ENCODE measurements around the gene CRISP3. TPM values are rescaled to one million over a fixed set of nuclear protein-coding genes. Genes with fewer than 3 reads are reported as not detected.
A peak's percentile ranks its signal among the peaks of the same experiment; 100 is the strongest.
"Not testable (repeated sequence)": the region's sequence is repeated elsewhere in the genome, so short reads cannot be mapped to it uniquely, and the experiment has no call there.

Gene CRISP3
- total and polyA plus RNA-seq, 9 of the 15 experiments (the other 6 are each of a cell fraction or from before 2014, with no cell fraction given), result 0.21 to 2.0 (median 0.58) TPM

- H3K9me3 ChIP-seq (replicated peaks; ENCODE audit: control insufficient read depth, insufficient read depth, low read depth, low read length); H3K9ac ChIP-seq (ENCODE audit: insufficient read depth in 1 of 2, low read depth in 2 of 2, low read length in 2 of 2); H2AFZ ChIP-seq (ENCODE audit: low read depth, low read length); H3K9me1 ChIP-seq (ENCODE audit: control insufficient read depth, insufficient read depth, low read length); DNase-seq (ENCODE audit: extremely low read depth in 1 of 4, low spot score in 3 of 4); H3K4me1 ChIP-seq (replicated peaks in 1 of 2; ENCODE audit: control insufficient read depth in 2 of 2, insufficient read depth in 2 of 2, low read length in 2 of 2); H3K4me3 ChIP-seq; FAIRE-seq; POLR2A ChIA-PET; H3K27ac ChIP-seq (ENCODE audit: extremely low read depth, low read depth, low read length); BruUV-seq (replicated peaks); H3K79me2 ChIP-seq (ENCODE audit: control insufficient read depth, insufficient read depth, low read length); ATAC-seq; H4K20me1 ChIP-seq (replicated peaks; ENCODE audit: control insufficient read depth, insufficient read depth, low read length); in situ Hi-C loops (cut with MboI); H3K4me2 ChIP-seq (ENCODE audit: insufficient read depth, low read length); H3K36me3 ChIP-seq (ENCODE audit: control insufficient read depth, insufficient read depth, low read length); CTCF ChIA-PET (ENCODE audit: low intra/inter-chr PET ratio); intact Hi-C loops (cut with micrococcal nuclease); H3K27me3 ChIP-seq (ENCODE audit: control insufficient read depth in 2 of 2, insufficient read depth in 2 of 2, low read length in 2 of 2); TF ChIP-seq CEBPG (CRISPR knock-in tag; IDR thresholded peaks at IDR 0.05); ATF3 (CRISPR knock-in tag; conservative IDR thresholded peaks at IDR 0.05): not testable (repeated sequence)
- WGBS (ENCODE audit: insufficient coverage, low coverage, missing lambda C conversion rate), result 56% methylated on average over 4 of the region's 4 CpGs
- TF ChIP-seq CEBPG (tag; conservative IDR thresholded peaks at IDR 0.05 in 1 of 2, IDR thresholded peaks at IDR 0.05 in 1 of 2) (peak in 1 of 2 experiments; percentile 89; a peak in 2 of 4 replicates), ZSCAN32 (CRISPR knock-in tag; IDR thresholded peaks at IDR 0.05) (peak; percentile 46; the same call in 1 of the 2 replicates), IRF9 (tag; IDR thresholded peaks at IDR 0.05) (0 out of 2 replicates have a peak, but pooled peaks have one; percentile 36), CEBPB (tag; IDR thresholded peaks at IDR 0.05) (peak; percentile 51; the same call in 1 of the 2 replicates), ATF3 (IDR thresholded peaks at IDR 0.05) (peak; percentile 70)
Measured at GRCh38 chr6:49723917-49724316, 20.3 kb downstream of the CRISP3 start.

Measured in K562 (cell line).